PFSK-1 (cell line): ENCODE data around the gene SHOX.

ENCODE experiments used
- FOXP2 ChIP-seq: optimal IDR thresholded peaks from 2 replicates; pipeline ENCODE3; 2011; ENCODE audit warnings: borderline replicate concordance, control low read depth, inconsistent platforms; ENCODE audit not compliant: insufficient read depth; ENCODE audit errors: extremely low read length, extremely low read depth
- POLR2AphosphoS5 ChIP-seq: IDR thresholded peaks from 2 replicates; pipeline ENCODE4 v1.6.1; 2012; ENCODE audit warnings: low read depth, mild to moderate bottlenecking, control low read depth, low read length, moderate library complexity
- REST ChIP-seq, 2 experiments: IDR thresholded peaks; 2 replicates each; pipeline versions ENCODE4 v1.6.1 to v1.8.0; 2011 to 2012; ENCODE audit warnings: low read depth in 2 of 2, low read length in 2 of 2, control low read depth in 1 of 2, inconsistent platforms in 1 of 2, mild to moderate bottlenecking in 1 of 2, moderate library complexity in 1 of 2; ENCODE audit not compliant: insufficient read depth in 1 of 2
- SIN3A ChIP-seq: IDR thresholded peaks from 2 replicates; pipeline ENCODE4 v1.6.1; 2012; ENCODE audit warnings: mild to moderate bottlenecking, low read length, moderate library complexity, borderline replicate concordance; ENCODE audit not compliant: insufficient read depth
- TAF1 ChIP-seq: IDR thresholded peaks from 2 replicates; pipeline ENCODE4 v1.6.1; 2012; ENCODE audit warnings: low read length, control low read depth, borderline replicate concordance; ENCODE audit not compliant: insufficient read depth

Gene SHOX

GRCh38 chrX:643241-643595 lies 12.6 kb downstream of the SHOX start:
- no peak for TF ChIP-seq REST (IDR thresholded peaks at IDR 0.05; ENCODE audit: insufficient read depth in 1 of 2, low read depth in 2 of 2, low read length in 2 of 2)
- no peak for TF ChIP-seq SIN3A
- TF ChIP-seq POLR2AphosphoS5: no peak
- TF ChIP-seq FOXP2: no peak
- no peak for TF ChIP-seq TAF1

GRCh38 chrX:643911-644303 lies 13.3 kb downstream of the SHOX start:
- TF ChIP-seq POLR2AphosphoS5 (no peak), SIN3A (no peak), REST (IDR thresholded peaks at IDR 0.05; ENCODE audit: insufficient read depth in 1 of 2, low read depth in 2 of 2, low read length in 2 of 2) (no peak), TAF1 (no peak), FOXP2 (no peak)

DNA sequence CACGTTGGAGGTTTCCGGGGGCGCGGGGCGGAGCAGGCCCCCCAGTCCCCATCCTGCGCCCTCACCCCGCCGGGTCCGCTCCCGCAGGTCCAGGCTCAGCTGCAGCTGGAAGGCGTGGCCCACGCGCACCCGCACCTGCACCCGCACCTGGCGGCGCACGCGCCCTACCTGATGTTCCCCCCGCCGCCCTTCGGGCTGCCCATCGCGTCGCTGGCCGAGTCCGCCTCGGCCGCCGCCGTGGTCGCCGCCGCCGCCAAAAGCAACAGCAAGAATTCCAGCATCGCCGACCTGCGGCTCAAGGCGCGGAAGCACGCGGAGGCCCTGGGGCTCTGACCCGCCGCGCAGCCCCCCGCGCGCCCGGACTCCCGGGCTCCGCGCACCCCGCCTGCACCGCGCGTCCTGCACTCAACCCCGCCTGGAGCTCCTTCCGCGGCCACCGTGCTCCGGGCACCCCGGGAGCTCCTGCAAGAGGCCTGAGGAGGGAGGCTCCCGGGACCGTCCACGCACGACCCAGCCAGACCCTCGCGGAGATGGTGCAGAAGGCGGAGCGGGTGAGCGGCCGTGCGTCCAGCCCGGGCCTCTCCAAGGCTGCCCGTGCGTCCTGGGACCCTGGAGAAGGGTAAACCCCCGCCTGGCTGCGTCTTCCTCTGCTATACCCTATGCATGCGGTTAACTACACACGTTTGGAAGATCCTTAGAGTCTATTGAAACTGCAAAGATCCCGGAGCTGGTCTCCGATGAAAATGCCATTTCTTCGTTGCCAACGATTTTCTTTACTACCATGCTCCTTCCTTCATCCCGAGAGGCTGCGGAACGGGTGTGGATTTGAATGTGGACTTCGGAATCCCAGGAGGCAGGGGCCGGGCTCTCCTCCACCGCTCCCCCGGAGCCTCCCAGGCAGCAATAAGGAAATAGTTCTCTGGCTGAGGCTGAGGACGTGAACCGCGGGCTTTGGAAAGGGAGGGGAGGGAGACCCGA lies 14.0 kb downstream of the SHOX start:
- TF ChIP-seq SIN3A: no peak

DNA sequence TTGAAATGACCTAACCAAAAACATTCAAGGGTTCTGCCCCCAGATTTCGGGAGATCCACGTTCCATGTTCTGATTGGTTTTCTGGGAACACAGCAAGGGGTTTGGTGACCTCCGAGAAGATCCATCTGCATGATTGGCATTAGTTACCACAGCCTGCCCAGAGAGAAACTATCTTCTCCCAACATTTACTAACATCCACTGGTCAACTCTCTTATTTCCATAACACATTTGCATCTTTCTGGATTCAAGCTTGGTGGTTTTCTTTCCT lies 15.6 kb downstream of the SHOX start:
- TF ChIP-seq REST (IDR thresholded peaks at IDR 0.05; ENCODE audit: insufficient read depth in 1 of 2, low read depth in 2 of 2, low read length in 2 of 2): no peak
- TF ChIP-seq FOXP2: no peak
- TF ChIP-seq POLR2AphosphoS5: no peak
- TF ChIP-seq SIN3A: no peak
- no peak for TF ChIP-seq TAF1

DNA sequence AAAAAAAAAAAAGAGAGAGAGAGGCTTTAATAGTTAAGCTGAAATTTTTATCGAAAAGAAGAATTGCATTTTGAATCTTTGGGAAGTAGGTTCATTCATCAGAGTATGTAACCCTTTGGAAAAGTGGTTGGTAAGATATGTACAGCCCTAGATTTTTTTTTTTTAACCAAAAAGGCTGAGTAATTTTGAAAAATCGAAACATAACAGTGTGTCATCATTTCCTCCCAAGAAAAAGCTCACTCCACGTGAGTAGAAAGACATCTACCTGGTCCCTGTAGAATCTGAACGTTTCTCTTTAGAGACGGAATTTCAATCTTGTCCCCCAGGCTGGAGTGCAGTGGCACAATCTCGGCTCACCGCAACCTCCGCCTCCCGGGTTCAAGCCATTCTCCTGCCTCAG lies 16.2 kb downstream of the SHOX start:
- TF ChIP-seq SIN3A (no peak), REST (IDR thresholded peaks at IDR 0.05; ENCODE audit: insufficient read depth in 1 of 2, low read depth in 2 of 2, low read length in 2 of 2) (no peak), FOXP2 (no peak), TAF1 (no peak), POLR2AphosphoS5 (no peak)
